PC-3 (cell line): ENCODE measurements around the gene RERE.

Experiments used
- EZH2 ChIP-seq: fragments of 300-600 bp; sonication (generic); IDR thresholded peaks from one replicate; pipeline ENCODE4 v1.6.1; 2017; ENCODE audit warnings: antibody characterized with exemption, mild to moderate bottlenecking, low read length; ENCODE audit not compliant: unreplicated experiment
- EZH2phosphoT487 ChIP-seq: fragments of 300-600 bp; sonication (generic); IDR thresholded peaks from 2 replicates; pipeline ENCODE4 v1.6.1; 2018; ENCODE audit warnings: mild to moderate bottlenecking, antibody characterized with exemption, low read length, borderline replicate concordance
- TF ChIP-seq, protein P1 (sequence below): fragments of 300-600 bp; sonication (generic); conservative IDR thresholded peaks from 2 replicates; pipeline ENCODE4 v1.5.1; 2017; ENCODE audit warnings: antibody characterized with exemption, low read depth, mild to moderate bottlenecking, low read length

DNA sequence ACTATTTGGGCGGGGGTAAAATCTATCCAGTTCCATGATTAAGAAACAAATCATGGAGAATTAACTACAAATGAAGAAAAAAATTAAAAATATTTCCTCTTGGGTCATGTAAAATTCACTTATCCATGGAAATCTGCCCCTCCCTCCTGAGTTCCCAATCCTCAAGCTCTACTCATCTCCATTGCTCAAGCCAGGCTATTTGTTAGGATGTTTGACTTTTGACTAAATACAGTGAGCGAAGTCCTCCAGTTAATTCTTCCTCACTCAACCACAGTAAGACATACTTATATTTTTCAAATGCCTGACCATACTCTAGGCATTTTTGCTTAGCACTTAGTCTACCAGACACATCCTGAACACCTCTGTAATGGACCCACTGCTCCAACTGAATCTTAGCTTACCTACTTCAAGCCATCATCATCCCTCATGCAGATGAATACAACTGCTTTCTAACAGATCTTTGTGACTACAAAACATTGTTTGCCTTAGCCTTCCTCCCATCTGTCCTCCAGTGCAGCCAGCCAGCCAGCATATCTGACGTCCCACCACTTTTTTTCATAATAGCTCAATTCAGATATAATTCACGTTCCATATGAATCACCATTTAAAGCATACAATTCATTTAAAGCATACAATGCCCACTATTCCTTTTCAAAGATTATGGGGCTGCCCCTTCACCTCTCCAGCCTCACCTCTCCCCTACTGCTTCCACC is 154.2 kb downstream of the RERE start:
- TF ChIP-seq, protein P1, sequence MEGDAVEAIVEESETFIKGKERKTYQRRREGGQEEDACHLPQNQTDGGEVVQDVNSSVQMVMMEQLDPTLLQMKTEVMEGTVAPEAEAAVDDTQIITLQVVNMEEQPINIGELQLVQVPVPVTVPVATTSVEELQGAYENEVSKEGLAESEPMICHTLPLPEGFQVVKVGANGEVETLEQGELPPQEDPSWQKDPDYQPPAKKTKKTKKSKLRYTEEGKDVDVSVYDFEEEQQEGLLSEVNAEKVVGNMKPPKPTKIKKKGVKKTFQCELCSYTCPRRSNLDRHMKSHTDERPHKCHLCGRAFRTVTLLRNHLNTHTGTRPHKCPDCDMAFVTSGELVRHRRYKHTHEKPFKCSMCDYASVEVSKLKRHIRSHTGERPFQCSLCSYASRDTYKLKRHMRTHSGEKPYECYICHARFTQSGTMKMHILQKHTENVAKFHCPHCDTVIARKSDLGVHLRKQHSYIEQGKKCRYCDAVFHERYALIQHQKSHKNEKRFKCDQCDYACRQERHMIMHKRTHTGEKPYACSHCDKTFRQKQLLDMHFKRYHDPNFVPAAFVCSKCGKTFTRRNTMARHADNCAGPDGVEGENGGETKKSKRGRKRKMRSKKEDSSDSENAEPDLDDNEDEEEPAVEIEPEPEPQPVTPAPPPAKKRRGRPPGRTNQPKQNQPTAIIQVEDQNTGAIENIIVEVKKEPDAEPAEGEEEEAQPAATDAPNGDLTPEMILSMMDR, result no peak
- TF ChIP-seq EZH2 (no peak), EZH2phosphoT487 (no peak)
